GM12865 (cell line): ENCODE data around the gene NEUROD1.

Experiments
- DNase-seq: peaks from one replicate; pipeline ENCODE4 v3.0.0; 2010; ENCODE audit warnings: low read depth
- H3K4me3 ChIP-seq: 2 replicates; pipeline ENCODE4 v1.5.1; 2011; ENCODE audit warnings: mild to moderate bottlenecking, low read depth, low read length, control low read depth
- TF ChIP-seq, protein P1 (sequence below): IDR thresholded peaks from 2 replicates; pipeline ENCODE4 v1.5.1; 2011; ENCODE audit warnings: low read length, control low read depth, low read depth, inconsistent platforms; ENCODE audit not compliant: insufficient read depth; ENCODE audit errors: missing control alignments

Gene NEUROD1

DNA sequence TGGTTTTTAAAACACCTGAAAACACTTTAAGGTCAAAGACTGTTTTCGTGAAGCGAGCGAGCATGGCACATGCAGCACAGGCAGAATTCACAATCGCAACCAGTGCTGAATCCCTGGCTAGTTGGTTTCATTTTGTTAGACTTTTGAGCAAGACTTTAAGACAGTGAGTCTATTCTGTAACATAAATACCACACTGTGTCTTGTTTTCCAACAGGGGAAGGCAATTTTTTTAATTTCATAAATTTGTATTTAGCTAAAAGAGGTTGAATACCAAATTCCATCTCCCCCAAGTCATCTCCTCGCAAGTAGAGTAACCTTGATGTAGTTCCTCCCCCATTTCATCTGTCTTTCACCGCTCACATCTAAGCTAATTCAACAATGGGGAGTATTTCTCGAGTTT lies 24.8 kb downstream of the NEUROD1 start:
- no peak for DNase-seq
- H3K4me3 ChIP-seq: no peak overlapping the region
- TF ChIP-seq, protein P1, sequence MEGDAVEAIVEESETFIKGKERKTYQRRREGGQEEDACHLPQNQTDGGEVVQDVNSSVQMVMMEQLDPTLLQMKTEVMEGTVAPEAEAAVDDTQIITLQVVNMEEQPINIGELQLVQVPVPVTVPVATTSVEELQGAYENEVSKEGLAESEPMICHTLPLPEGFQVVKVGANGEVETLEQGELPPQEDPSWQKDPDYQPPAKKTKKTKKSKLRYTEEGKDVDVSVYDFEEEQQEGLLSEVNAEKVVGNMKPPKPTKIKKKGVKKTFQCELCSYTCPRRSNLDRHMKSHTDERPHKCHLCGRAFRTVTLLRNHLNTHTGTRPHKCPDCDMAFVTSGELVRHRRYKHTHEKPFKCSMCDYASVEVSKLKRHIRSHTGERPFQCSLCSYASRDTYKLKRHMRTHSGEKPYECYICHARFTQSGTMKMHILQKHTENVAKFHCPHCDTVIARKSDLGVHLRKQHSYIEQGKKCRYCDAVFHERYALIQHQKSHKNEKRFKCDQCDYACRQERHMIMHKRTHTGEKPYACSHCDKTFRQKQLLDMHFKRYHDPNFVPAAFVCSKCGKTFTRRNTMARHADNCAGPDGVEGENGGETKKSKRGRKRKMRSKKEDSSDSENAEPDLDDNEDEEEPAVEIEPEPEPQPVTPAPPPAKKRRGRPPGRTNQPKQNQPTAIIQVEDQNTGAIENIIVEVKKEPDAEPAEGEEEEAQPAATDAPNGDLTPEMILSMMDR: no peak

DNA sequence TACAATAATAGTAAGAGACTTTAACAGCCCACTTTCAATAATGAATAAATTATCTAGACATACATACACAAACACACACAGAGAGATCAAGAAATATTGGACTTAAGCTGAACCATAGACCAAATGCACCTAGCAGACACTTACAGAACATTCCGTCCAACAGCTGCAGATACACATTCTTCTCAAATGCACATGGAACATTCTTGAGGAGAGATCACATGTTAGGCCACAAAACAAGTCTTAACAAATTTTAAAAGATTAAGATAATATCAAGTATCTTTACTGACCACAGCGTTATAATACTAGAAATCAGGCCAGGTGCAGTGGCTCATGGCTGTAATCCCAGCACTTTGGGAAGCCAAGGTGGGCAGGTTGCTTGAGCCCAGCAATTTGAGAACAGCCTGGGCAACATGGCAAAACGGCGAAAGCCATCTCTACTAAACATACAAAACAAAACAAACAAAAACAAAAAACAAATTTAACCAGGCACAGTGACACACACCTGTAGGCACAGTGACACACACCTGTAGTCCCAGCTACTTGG lies 30.8 kb downstream of the NEUROD1 start:
- H3K4me3 ChIP-seq: no peak overlapping the region
- no peak for DNase-seq
- TF ChIP-seq, protein P1: no peak

DNA sequence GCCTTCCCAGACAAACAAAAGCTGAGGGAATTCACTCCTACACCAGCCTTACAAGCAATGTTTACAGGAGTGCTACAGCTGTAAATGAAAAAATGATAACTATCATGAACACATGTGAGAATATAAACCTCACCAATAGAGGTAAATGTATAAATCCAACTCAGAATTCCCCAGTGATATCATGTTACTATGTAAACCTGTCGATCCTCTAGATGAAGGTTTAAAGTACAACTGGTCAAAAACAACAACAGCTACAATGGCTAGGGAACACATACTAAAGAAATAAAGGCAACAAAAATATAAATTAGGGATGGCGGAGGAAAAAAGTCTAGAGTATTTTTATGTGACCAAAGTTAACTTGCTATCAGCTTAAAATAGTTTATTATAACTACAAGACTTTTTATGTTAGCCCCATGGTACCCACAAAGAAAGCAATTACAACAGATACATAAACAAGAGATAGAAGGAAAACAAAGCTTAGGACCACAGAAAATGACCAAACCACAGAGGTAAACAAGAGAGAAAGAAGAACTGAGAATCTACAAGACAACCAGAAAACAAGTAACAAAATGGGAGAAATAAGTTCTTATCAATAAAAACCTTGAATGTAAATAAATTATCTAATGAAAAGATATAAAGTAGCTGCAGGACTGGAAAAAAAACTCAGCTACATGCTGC lies 31.7 kb downstream of the NEUROD1 start:
- TF ChIP-seq, protein P1: no peak
- no peak overlapping the region for H3K4me3 ChIP-seq
- DNase-seq: no peak

DNA sequence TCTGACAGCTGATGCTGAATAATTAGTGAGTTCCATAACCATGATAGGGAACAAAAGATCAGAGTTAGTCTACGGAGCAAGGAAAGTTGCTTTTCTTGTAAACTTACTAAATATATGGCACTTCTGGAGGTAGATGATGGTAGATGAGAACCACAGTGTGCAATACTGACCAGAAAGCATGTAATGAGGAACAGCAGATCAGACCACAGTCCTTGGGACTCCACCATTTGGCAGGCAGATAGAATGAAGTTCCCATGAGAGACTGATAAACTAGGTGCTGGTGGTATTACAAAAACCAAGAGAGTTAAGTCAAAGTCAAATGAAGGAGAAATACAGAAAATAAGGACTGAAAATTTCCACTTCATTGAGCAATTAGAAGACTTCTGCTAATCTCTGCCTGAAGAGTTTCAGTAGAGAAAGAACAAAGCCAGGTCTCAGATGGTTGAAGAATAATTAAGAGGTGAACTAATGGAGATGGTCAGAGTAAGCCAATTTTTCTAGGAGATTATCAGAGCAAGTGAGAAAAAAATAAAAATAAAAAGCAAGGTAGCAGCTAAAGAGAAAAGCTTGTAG lies 33.8 kb downstream of the NEUROD1 start:
- no peak overlapping the region for H3K4me3 ChIP-seq
- DNase-seq: no peak
- TF ChIP-seq, protein P1: no peak

DNA sequence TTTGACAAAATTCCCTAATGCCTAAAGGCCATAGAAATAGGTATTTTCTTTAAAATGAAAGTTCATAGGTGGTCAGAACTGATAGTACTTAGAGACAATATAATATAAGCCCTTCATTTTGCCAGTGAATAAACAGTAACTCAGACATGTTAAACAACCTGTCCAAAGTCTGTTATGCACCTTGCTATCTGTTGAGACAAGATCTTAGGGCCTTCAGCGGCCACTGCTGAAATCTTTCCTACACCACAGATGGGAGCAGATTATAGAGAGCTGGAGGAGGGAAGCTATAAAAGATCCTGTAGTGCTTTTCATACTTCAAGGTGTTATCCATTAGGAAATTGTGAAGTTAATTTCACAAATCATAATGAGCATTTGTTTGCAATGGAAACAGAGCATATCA lies 37.2 kb downstream of the NEUROD1 start:
- no peak overlapping the region for H3K4me3 ChIP-seq
- no peak for DNase-seq
- TF ChIP-seq, protein P1: no peak

DNA sequence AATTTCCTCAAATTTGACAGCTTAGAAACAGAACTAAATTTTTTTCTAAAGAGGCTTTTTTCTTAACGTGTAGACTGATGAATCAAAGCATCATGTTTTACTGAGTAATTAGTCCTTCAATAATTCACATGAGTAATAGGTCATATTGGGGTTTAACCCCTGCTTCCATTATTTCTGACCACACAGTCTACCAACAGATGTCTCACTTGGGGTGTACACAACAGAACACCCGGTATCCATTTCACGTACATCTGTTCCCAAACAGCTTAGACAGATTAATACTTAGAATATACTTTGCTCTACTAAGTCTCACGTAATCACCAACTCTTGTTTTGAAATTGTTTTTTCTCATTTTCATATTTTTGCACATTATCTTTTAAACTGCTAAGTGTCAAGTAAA lies 38.2 kb downstream of the NEUROD1 start:
- no peak for DNase-seq
- TF ChIP-seq, protein P1: no peak
- no peak overlapping the region for H3K4me3 ChIP-seq
